SK-N-SH (cell line): Measurements from ENCODE around the gene RPS6KB2.

ENCODE experiments used
- FOSL2 ChIP-seq: IDR thresholded peaks from 2 replicates; pipeline ENCODE4 v1.4.0; 2012; ENCODE audit warnings: low read depth, mild to moderate bottlenecking, moderate library complexity, borderline replicate concordance
- FOXM1 ChIP-seq: IDR thresholded peaks from 2 replicates; pipeline ENCODE4 v1.4.0; 2012; ENCODE audit warnings: low read depth, mild to moderate bottlenecking
- GABPA ChIP-seq: IDR thresholded peaks from 2 replicates; pipeline ENCODE4 v1.4.0; 2012; ENCODE audit warnings: low read depth, mild to moderate bottlenecking
- RFX5 ChIP-seq: IDR thresholded peaks from 2 replicates; pipeline ENCODE4 v1.6.1; 2012; ENCODE audit warnings: mild to moderate bottlenecking, improper control_type of control experiment, low read length
- YY1 ChIP-seq: IDR thresholded peaks from 2 replicates; pipeline ENCODE4 v1.4.0; 2012; ENCODE audit warnings: low read depth, mild to moderate bottlenecking
- TF ChIP-seq, protein P1 (sequence below): fragments of 200-600 bp; sonication (generic); IDR thresholded peaks from 2 replicates; pipeline ENCODE4 v1.6.1; 2017; ENCODE audit warnings: antibody characterized with exemption, mild to moderate bottlenecking, moderate library complexity
- TF ChIP-seq, protein P2 (sequence below): fragments of 150-350 bp; IDR thresholded peaks from 2 replicates; pipeline ENCODE4 v1.6.1; 2017; ENCODE audit warnings: antibody characterized with exemption, low read length, low read depth, borderline replicate concordance

GRCh38 chr11:67391304-67392182, 36.8 kb upstream of the RPS6KB2 start, which contains the start of gene RAD9A:
- TF ChIP-seq, protein P1, sequence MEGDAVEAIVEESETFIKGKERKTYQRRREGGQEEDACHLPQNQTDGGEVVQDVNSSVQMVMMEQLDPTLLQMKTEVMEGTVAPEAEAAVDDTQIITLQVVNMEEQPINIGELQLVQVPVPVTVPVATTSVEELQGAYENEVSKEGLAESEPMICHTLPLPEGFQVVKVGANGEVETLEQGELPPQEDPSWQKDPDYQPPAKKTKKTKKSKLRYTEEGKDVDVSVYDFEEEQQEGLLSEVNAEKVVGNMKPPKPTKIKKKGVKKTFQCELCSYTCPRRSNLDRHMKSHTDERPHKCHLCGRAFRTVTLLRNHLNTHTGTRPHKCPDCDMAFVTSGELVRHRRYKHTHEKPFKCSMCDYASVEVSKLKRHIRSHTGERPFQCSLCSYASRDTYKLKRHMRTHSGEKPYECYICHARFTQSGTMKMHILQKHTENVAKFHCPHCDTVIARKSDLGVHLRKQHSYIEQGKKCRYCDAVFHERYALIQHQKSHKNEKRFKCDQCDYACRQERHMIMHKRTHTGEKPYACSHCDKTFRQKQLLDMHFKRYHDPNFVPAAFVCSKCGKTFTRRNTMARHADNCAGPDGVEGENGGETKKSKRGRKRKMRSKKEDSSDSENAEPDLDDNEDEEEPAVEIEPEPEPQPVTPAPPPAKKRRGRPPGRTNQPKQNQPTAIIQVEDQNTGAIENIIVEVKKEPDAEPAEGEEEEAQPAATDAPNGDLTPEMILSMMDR, result no peak
- TF ChIP-seq YY1 (no peak), RFX5 (no peak), FOXM1 (no peak), FOSL2 (no peak), GABPA (no peak)
- TF ChIP-seq, protein P2, sequence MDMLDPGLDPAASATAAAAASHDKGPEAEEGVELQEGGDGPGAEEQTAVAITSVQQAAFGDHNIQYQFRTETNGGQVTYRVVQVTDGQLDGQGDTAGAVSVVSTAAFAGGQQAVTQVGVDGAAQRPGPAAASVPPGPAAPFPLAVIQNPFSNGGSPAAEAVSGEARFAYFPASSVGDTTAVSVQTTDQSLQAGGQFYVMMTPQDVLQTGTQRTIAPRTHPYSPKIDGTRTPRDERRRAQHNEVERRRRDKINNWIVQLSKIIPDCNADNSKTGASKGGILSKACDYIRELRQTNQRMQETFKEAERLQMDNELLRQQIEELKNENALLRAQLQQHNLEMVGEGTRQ, result peak; percentile 99
